Renal cortical epithelial cell (primary cell): ENCODE data around the gene NUAK2. TPM values are rescaled to one million over a fixed set of nuclear protein-coding genes. Genes with fewer than 3 reads are reported as not detected.

Source experiments
- DNase-seq: peaks from one replicate; pipeline ENCODE4 v3.0.0-alpha.2; 2011; ENCODE audit warnings: low read depth
- total RNA-seq: library from RNA; depleted of rRNA; stranded (reverse); fragments of >200 nt; gene quantifications from 2 replicates; pipeline ENCODE4 v1.2.3, GENCODE V29; 2014

NUAK2 gene
- total RNA-seq, 1 donor from 2014 or later: 59.6 TPM

GRCh38 chr1:205346956-205347574 lies 25.5 kb upstream of the NUAK2 start:
- DNase-seq: peak; percentile 83

- no peak for DNase-seq
Observed at GRCh38 chr1:205345761-205346160, 24.2 kb upstream of the NUAK2 start.

GRCh38 chr1:205344066-205344928 lies 22.8 kb upstream of the NUAK2 start:
- no peak for DNase-seq

DNA sequence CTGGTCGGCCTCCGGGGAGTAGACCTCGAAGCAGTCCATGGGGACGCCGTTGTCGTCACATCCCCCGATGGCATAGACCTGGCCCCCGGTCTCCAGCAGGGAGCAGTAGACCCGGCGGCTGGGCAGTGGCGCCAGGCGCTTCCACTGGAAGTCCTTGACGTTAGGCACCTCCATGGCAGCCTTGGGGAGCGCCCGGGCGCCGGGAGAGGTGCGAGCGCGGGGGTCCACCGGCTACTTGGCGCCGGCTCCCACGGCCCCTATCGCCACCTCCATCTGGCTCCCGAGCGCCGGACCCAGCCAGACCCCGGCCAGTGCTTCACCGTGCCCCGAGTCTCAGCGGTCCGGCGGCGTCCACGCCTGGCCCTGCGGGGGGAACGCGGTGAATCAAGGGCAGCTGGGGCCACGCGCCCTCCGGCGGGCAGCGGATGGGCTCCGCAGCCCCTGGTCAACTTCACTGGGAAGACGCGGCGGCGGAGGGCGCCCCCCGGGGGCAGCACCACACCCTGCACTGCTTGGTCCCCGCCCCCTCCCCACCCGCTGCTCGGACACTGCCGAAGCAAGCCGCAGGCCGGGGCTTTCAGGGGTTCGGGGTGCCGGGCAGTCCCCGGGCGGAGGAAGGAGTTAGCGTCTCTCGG lies 22.0 kb upstream of the NUAK2 start:
- DNase-seq: no peak

DNA sequence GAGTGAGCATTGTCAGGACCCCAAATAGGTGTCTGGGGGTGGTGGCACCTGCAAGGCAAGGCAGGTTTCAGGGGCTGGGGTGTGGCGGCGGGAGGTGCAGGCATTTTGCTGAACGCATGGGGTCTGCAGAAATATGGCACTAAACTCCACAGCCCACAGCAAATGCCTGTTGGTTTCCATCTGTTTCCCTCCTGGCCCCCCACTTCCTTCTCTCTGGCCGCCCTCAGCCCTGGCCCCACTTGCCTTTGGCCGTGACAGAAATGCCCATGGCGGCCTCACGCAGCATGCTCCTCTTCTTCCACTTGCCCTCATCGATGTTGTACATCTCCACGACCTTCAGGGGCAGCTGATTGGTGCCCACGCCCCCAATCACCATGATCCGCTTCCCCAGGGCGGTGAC lies 21.4 kb upstream of the NUAK2 start:
- DNase-seq: no peak

GRCh38 chr1:205340676-205341075 lies 19.1 kb upstream of the NUAK2 start:
- no peak for DNase-seq

GRCh38 chr1:205339717-205340116 lies 18.2 kb upstream of the NUAK2 start:
- DNase-seq: no peak

DNA sequence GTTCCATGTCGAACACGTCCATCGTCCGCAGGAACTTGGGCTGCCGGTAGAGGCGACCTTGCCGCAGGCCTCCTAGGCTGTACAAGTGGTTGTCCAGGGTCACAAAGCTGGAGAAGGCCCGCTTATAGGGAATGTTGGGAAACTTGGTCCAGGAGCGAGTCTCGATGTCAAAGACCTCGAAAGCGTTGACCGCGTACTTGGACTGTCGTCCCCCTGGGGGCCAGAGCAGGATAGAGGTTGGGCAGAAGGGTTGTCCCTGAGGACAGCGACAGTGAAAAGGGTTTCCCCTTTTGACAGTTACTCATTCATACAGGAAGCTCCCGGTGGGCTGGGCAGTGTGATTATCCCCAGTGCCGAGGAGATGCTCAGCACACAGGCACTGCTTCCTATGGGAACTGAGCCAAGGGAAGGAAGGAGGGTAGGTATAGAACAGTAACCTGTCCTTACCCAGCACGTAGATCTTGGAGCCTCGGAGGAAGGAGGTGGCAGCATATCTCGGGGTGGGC lies 17.7 kb upstream of the NUAK2 start:
- DNase-seq: no peak

DNA sequence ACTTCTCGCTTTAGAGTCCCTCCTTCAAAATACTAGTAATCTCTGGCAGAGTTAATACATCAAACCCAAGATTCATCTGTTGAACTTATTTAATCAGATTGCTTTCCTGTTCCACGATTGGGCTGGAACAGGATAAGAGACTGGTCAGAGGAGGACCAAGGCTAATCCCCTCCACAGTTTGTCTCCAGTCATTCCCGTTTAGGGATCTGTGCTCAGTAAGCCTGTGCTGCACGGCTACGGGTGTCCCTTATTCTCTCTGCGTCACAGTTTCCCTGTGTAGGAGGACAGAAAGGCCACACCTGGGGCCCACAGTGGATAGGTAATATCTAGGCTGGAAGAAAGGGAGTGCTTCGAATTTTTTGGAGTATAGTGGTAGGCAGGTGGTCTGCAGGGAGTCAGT lies 16.5 kb upstream of the NUAK2 start:
- no peak for DNase-seq

DNA sequence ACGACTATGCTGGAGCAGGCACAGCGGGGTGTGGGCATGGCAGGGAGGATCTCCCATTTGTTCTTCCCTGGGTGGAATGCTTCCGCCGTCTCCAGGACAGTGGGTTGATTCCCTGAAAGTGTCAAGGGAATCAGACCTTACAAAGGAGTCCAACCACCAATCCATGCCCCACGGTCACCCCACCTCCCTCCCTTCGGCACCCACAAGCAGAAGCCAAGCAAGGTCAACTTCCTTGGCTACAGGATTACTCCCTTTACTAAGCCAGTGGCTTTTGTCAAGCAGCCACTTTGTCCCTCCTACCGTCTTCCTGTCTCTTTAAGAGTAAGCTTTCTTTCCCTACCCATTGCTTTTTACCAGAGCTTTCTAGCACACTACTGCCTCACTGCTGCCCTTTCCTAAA lies 15.9 kb upstream of the NUAK2 start:
- DNase-seq: no peak

GRCh38 chr1:205335692-205336091 lies 14.1 kb upstream of the NUAK2 start:
- DNase-seq: peak; percentile 75

DNA sequence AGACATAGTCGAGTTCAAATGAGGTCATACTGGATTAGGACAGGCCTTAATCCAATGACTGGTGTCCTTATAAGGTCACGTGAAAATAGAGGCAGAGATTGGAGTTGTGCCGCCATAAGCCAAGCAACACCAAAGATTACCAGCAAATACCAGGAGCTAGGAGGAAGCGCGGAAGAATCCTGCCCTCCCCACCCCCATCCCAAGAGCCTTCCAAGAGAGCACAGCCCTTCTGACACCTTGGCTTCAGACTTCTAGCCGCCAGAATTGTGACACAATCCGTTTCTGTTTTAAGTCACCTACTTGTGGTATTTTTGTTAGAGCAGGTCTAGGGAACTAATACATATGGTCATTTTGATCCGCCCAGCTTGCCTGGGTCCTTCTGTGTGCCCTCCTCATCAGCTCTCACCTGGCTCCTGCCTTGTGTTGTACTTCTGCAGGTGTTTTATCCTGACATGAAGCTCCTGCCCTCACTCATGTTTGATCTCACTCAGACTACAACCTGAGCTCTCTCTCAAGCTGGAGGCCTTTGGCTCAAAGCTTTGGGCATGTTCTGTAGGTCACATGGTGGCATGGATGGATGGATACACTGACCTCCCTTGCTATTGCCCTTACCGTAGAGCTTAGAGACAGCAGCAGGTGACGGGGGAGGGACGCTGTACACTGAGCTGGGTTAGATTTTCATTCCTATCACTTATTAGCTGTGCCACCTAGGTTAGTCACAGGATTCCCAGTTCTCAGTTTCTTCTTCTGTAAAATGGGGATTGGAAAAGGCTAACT lies 10.7 kb upstream of the NUAK2 start:
- DNase-seq: no peak

- no peak for DNase-seq
Observed at GRCh38 chr1:205330150-205330549, 8.6 kb upstream of the NUAK2 start.

GRCh38 chr1:205329719-205330118 lies 8.2 kb upstream of the NUAK2 start:
- no peak for DNase-seq

DNA sequence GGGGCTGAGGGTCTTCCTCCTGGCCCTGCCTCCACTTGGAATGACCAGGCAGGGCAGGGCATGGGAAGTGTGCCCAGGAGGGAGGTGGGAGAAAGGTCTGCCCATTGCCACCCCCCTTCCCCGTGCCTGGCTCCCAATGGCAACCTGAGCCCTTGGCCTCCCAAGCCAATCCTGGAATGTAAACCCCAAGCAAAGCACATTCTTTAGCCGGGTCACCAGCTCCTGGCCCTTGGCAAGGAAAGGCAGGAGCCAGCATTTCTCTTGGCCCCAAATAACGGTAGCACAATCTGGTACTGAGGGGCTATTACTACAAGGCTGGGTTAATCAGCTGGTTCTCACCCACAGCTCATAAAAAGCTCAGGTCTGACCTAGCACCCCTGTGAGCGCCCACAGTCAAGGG lies 6.9 kb upstream of the NUAK2 start:
- DNase-seq: peak; percentile 79

DNA sequence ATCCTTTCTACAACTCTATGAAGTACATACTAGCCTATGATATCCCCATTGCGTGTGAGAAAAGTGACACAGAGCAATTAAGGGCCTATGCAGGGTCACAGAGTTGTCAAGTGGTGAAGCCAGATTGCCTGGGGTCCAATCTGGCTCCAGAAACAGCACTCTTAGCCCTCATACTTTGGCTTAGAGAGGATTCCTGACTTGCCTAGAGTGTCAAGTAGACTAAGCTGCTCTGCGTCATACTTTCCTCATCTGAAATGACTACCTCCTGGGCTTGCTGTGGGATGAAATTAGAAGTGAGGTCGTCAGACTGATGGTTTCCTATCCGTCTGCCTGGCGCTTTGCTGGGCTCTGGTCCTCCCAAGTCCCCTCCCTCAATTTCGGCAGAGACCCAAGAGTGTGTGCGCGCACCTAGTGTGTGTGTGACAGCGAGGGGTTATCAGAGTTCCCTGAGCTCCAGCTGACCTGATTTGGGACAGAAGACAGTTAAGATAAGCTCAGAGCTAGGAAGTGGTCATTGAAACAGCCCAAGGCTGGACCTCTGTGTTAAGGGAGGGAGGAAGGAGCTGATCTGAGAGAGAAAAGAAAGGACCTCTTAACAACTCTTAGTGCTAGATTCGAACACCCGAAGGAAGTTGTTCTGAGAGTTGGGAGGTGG lies 5.4 kb upstream of the NUAK2 start:
- DNase-seq: no peak

DNA sequence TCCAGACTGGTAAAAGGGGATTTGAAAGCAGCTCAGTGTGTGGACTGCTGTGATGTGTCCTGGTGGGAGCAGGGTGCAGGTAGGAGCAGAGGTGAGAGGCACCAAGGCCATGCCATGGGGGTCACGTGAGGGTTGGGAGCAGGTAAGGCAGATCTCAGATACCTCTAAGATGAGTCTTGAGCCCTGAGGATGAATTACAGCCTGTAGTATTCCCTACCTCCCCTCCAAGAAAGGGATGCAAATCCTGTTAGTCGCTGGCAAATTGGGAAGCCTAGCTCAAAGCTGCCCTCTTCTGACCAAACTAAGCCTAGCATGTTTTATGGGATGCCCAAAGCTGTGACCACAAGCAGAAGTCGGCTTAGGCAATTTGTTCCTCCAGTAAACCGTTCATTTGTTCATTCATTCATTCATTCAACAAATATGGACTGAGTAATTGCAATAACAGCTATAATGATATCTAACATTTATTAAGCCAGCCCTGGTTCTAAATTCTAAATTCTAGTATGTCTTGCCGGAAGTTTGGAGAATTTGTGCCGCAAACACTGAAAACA lies 3.9 kb upstream of the NUAK2 start:
- DNase-seq: peak; percentile 81

DNA sequence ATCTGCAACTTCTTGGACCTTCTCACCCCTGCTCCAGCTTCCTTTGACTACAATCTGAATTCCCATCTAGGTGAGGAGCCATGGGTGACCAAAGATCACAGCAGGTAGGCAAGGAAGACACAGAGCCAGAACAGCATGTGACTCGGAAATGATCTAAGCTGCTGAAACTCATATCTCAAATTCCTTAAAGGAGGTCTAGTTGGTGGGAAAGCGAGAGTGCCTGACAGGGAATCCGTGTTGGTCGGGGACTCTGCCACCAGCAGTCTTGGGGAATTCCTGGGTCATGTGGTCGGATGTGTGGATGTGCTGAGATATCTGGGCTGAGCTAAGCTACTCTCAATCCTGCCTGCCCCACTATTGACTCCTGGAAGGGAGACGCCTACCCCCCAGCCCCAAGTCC lies 3.2 kb upstream of the NUAK2 start:
- peak; percentile 83 for DNase-seq

DNA sequence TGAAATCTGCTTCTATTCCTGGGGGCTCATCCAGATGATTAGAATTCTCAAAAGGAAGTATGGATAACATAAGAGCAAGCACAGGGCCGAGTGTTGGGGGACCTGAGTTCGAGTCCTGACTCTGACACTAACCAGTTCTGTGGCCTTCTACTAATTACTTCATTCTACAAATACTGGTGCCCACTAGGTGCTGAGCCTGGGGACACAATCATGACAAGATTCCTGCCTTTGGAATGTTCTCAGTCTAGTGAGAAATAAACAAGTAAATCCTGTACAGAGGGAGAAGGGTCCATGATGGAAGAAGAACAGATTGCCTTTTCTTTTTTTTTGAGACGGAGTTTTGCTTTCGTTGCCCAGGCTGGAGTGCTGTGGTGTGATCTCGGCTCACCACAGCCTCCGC lies 2.2 kb upstream of the NUAK2 start:
- no peak for DNase-seq

DNA sequence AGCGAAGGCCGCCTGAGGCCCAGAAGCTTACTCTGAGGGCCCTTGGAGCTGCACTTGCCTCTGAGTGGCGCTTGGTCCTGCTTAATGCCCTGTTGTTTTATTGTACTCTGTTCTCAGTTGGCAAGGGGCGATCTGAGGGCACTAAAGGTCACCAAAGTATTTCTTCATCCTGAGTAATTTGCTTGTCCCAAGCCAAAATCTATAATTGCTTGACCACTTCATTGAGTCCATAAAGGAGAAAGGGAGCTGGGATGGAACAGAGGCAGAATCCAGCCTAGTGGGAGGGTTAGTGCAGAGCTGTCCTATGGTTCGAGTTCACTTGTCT lies 376 bp upstream of the NUAK2 start:
- no peak for DNase-seq
